GM10266 (cell line): Measurements from ENCODE around the gene NEUROD6.

ENCODE experiments used
- DNase-seq: peaks from one replicate; pipeline ENCODE4 v3.0.0; 2012; ENCODE audit errors: extremely low spot score
- TF ChIP-seq, protein P1 (sequence below): IDR thresholded peaks from 2 replicates; pipeline ENCODE4 v1.5.1; 2012; ENCODE audit warnings: mild to moderate bottlenecking, low read depth; ENCODE audit not compliant: control insufficient read depth, insufficient read depth; ENCODE audit errors: missing control alignments

The NEUROD6 gene

DNA sequence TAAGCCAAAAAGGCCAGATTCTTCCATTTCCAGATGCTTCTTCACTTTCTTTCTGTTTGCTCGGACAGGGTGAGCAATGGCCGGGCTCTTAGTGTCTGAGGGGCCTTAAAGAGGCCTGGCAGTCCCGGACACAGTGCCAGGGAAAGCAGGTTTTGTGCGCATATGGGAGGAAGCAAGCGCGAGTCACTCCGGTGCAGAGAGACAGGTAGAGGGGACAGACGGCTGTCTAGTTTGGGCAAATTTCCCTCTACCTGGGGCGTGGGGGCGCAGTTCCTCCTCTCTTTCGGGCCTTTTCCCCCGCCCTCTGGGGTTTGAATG lies 4.7 kb downstream of the NEUROD6 start:
- DNase-seq, result no peak
- TF ChIP-seq, protein P1, sequence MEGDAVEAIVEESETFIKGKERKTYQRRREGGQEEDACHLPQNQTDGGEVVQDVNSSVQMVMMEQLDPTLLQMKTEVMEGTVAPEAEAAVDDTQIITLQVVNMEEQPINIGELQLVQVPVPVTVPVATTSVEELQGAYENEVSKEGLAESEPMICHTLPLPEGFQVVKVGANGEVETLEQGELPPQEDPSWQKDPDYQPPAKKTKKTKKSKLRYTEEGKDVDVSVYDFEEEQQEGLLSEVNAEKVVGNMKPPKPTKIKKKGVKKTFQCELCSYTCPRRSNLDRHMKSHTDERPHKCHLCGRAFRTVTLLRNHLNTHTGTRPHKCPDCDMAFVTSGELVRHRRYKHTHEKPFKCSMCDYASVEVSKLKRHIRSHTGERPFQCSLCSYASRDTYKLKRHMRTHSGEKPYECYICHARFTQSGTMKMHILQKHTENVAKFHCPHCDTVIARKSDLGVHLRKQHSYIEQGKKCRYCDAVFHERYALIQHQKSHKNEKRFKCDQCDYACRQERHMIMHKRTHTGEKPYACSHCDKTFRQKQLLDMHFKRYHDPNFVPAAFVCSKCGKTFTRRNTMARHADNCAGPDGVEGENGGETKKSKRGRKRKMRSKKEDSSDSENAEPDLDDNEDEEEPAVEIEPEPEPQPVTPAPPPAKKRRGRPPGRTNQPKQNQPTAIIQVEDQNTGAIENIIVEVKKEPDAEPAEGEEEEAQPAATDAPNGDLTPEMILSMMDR, result no peak

DNA sequence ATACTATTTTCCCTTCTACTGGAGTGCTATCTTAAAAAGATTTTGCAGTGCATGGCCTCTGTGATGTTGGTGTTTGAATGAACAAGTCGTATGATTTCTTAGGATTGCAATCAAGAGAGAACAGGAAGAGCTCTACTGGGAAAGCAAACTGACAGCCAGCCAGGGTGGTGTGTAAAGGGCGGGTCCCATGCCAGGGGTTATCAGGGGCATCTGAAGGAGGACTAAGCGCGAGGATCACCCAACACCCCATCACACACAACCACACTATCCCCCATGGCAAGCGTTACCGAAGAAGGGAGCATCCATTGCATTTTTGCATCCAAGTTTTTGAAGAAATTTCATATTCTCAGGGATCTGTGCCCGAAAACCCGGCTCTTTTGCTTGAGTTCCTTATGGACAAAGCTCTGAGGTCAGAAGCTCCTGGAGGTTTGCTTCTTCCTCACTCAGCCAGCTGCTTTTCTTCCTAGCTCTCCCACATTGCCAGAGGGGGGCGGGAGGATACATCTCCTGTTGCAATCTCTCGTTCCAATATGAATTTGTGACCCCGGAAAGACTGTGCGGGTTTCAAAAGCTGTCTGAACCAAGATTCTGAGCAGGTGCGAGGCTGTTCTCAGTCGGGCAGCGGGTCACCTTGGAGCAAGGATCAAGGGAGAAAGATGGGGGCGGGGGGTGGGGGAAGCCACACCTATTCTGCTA lies 5.2 kb downstream of the NEUROD6 start:
- TF ChIP-seq, protein P1, result no peak

DNA sequence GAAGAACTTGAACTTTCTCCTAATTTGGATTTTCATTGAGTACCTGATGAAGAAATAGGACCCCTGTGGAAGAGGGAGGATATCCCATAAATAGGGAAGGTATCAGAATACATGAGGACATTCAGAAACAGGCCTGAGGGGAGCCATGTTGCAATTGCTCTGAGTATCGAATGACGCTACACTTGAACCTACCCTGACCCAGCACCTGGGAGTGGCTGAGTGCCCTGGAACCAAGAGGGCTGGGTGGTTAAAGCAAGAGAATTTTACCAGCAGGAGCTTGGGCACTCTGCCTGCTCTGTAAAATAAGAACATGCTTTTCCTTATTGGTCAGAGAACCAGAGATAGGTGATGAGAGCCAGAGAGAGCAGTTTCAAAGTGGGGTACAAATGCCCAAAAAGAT lies 7.2 kb downstream of the NEUROD6 start:
- DNase-seq, result no peak
- TF ChIP-seq, protein P1, result no peak

More for the DNA sequence above, 5.2 kb downstream of the NEUROD6 start:
- no peak for DNase-seq

DNA sequence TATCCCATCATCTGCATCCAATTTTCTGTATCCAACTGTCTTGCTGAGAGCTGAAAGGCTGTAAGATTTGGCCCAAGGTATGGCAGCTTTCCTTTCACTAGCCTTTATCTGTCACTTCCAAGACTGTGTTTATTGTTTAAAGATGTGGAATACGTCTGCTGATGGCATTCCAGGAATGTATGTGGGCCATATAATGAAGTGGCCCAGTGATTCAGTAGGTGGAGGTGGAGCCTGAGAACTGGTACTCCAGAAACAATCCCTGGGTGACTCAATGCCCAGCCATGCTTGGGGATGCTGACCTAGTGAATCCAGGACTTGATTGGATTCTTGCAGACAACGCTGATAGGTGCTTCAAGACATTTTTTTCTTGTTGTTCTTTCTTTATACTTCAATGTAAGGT lies 13.5 kb downstream of the NEUROD6 start:
- TF ChIP-seq, protein P1, result no peak
- no peak for DNase-seq

DNA sequence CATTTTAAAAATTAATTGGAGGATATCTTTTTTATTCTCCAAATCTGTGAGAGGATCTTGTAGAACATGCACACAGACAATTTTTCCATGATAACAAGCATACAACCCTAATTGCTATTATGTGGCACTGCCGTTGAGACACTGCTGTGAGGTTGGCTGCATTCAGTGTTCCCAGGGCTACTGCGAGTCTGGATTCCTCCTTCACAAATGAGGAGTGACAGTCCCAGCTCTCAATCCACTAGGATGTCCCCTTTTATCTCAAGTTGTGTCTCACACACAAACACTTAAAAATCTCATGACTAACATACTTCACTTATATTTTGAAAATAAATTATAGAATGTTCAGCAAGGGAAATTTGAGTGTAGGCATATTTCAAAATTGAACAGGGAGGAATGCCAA lies 14.1 kb downstream of the NEUROD6 start:
- TF ChIP-seq, protein P1, result no peak
- DNase-seq, result no peak

DNA sequence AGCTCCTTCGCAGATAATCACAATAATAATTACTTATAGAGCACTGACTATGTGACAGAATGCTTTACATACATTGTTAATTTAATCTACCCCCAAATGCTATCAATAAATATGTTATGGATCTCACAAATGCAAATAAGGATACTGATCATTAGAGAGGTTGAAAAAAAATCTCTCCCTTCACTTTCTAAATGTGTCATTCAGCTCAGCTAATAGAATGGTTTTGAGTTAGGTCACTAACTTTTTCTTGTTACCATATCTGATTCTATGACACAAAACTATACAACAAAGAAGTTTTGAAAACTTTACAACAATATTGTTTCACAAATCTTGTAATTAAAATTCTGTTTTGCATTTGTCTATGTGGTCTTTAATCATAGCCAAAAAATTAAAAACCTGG lies 17.4 kb downstream of the NEUROD6 start:
- TF ChIP-seq, protein P1, result no peak
- DNase-seq, result no peak

DNA sequence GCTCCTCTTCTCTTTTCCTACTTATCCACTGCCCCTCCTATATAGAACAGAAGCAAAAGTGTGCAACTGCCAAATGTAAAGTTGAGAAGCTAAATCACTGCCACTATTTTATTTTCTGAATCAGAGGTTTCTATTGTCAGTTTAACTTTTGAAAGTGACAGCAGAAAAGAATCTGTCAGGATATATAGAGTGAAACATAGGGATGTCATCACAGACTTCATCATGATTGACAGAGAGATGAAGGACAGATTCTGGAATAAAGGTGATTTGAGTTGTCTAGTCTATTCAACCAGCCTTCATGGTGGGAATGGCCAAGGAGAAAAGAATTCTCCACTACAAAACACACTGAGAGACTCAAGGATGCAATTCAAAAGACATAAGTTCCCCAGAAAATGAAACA lies 19.9 kb downstream of the NEUROD6 start:
- TF ChIP-seq, protein P1, result no peak
- no peak for DNase-seq
